K562 (cell line): ENCODE results near the gene NPTXR. TPM values are rescaled to one million over a fixed set of nuclear protein-coding genes. Genes with fewer than 3 reads are reported as not detected.
A peak's percentile ranks its signal among the peaks of the same experiment; 100 is the strongest.

Experiments used
- ATAC-seq: fragments of 200-7000 bp; cut with Tn5 transposase; 3 replicates; pipeline ENCODE4 v1.9.1; 2020; ENCODE audit warnings: moderate library complexity
- BruUV-seq: library from RNA; stranded (reverse); fragments of 400-500 nt; replicated peaks from 2 replicates; lab custom pipeline; 2021; lab: Mats Ljungman, UMichigan
- CTCF ChIA-PET: fragments of 300-600 bp; formaldehyde crosslinking; extraction: SDS; loops from one replicate; lab custom pipeline; 2021; ENCODE audit warnings: low intra/inter-chr PET ratio; lab: Yijun Ruan, JAX
- POLR2A ChIA-PET: fragments of 300-600, 350-650 bp; sonication (Branson Sonifier 250); formaldehyde crosslinking; extraction: SDS; loops from one replicate; lab custom pipeline; 2021; ENCODE audit warnings: antibody characterized with exemption, inconsistent platforms; lab: Yijun Ruan, JAX
- DNase-seq, 4 experiments: peaks; one replicate each; pipeline versions ENCODE4 v3.0.0 to v3.0.0-alpha.2; 2011 to 2018; ENCODE audit warnings: low spot score in 3 of 4, mixed read lengths in 3 of 4; ENCODE audit errors: extremely low read depth in 1 of 4
- FAIRE-seq: peaks from 2 replicates; lab custom pipeline; 2011; peaks lifted over from hg19 to GRCh38; lab: Jason Lieb, UNC
- H2AFZ ChIP-seq: 2 replicates; pipeline ENCODE4 v1.6.0; 2011; ENCODE audit warnings: low read depth, low read length, control low read depth, inconsistent platforms
- H3K27ac ChIP-seq: fragments of 200-600 bp; 3 replicates; pipeline ENCODE4 v1.8.0; 2011; ENCODE audit warnings: low read depth, mild to moderate bottlenecking, control low read depth, inconsistent platforms, low read length, moderate library complexity, mixed read lengths; ENCODE audit errors: extremely low read depth
- H3K27me3 ChIP-seq, 2 experiments: fragments of 300-600 bp in 1 of 2; 2 replicates in 1 of 2; 3 replicates in 1 of 2; pipeline versions ENCODE4 v1.6.0 to v1.8.0; 2011; ENCODE audit warnings: inconsistent platforms in 2 of 2, low read length in 2 of 2, mild to moderate bottlenecking in 1 of 2, mixed read lengths in 1 of 2, moderate library complexity in 1 of 2; ENCODE audit not compliant: control insufficient read depth in 2 of 2, insufficient read depth in 2 of 2
- H3K36me3 ChIP-seq: fragments of 300-600 bp; 3 replicates; pipeline ENCODE4 v1.8.0; 2011; ENCODE audit warnings: mild to moderate bottlenecking, low read length, inconsistent platforms; ENCODE audit not compliant: control insufficient read depth, insufficient read depth
- H3K4me1 ChIP-seq, 2 experiments: fragments of 200-600 bp in 1 of 2; replicated peaks in 1 of 2; 2 replicates in 1 of 2; 3 replicates in 1 of 2; pipeline versions ENCODE4 v1.5.1 to v1.8.0; 2011; ENCODE audit warnings: inconsistent platforms in 2 of 2, low read length in 2 of 2, mild to moderate bottlenecking in 1 of 2, mixed read lengths in 1 of 2, moderate library complexity in 1 of 2; ENCODE audit not compliant: control insufficient read depth in 2 of 2, insufficient read depth in 2 of 2
- H3K4me2 ChIP-seq: 2 replicates; pipeline ENCODE4 v1.6.1; 2011; ENCODE audit warnings: low read length, control low read depth, inconsistent platforms, mixed read lengths; ENCODE audit not compliant: insufficient read depth
- H3K4me3 ChIP-seq: fragments of 200-600 bp; sonication (generic), shearing (Covaris generic); 2 replicates; pipeline ENCODE4 v1.5.1; 2016; ENCODE audit warnings: control low read depth, inconsistent platforms
- H3K79me2 ChIP-seq: fragments of 200-600 bp; 3 replicates; pipeline ENCODE4 v1.8.0; 2011; ENCODE audit warnings: low read length, inconsistent platforms; ENCODE audit not compliant: control insufficient read depth, insufficient read depth
- H3K9ac ChIP-seq, 2 experiments: 2 replicates each; pipeline versions ENCODE4 v1.6.0 to v1.6.1; 2011; ENCODE audit warnings: low read depth in 2 of 2, low read length in 2 of 2, control low read depth in 1 of 2, inconsistent platforms in 1 of 2, mild to moderate bottlenecking in 1 of 2, mixed read lengths in 1 of 2; ENCODE audit not compliant: insufficient read depth in 1 of 2
- H3K9me1 ChIP-seq: one replicate; pipeline ENCODE4 v1.6.0; 2011; ENCODE audit warnings: inconsistent platforms, mild to moderate bottlenecking, low read length, moderate library complexity; ENCODE audit not compliant: control insufficient read depth, insufficient read depth
- H3K9me3 ChIP-seq: replicated peaks from 2 replicates; pipeline ENCODE4 v1.5.1; 2011; ENCODE audit warnings: low read depth, low read length, inconsistent platforms; ENCODE audit not compliant: control insufficient read depth, insufficient read depth
- H4K20me1 ChIP-seq: replicated peaks from 2 replicates; pipeline ENCODE4 v1.6.1; 2011; ENCODE audit warnings: low read length, inconsistent platforms, mixed read lengths; ENCODE audit not compliant: control insufficient read depth, insufficient read depth
- BRD9 ChIP-seq: fragments of 450-650 bp; IDR thresholded peaks from 2 replicates; pipeline ENCODE4 v1.6.1; 2018; ENCODE audit warnings: low read depth; ENCODE audit not compliant: partially characterized antibody
- MAFF ChIP-seq: IDR thresholded peaks from 2 replicates; pipeline ENCODE4 v1.6.1; 2012; ENCODE audit warnings: low read length, improper control_type of control experiment
- MBD1 ChIP-seq: fragments of 250-450 bp; sonication (Bioruptor Pico); IDR thresholded peaks from 2 replicates; pipeline ENCODE4 v1.8.0; 2022; ENCODE audit warnings: inconsistent platforms
- NR2C2 ChIP-seq, 2 experiments: fragments of 200-800 bp in 1 of 2; sonication (Bioruptor generic) in 1 of 2; sonication (generic) in 1 of 2; formaldehyde crosslinking in 1 of 2; IDR thresholded peaks; 2 replicates each; pipeline versions ENCODE4 v1.6.1 to v1.8.0; 2016 to 2022; ENCODE audit warnings: mild to moderate bottlenecking in 1 of 2, missing compliant biosample characterization in 1 of 2, missing genetic modification characterization in 1 of 2, missing genetic modification reagents in 1 of 2
- NRF1 ChIP-seq, 2 experiments: fragments of 450-650 bp; IDR thresholded peaks in 1 of 2; conservative IDR thresholded peaks in 1 of 2; 2 replicates each; pipeline ENCODE4 v1.6.1; 2014; ENCODE audit warnings: mild to moderate bottlenecking in 2 of 2
- PKNOX1 ChIP-seq: fragments of 450-650 bp; IDR thresholded peaks from 2 replicates; pipeline ENCODE4 v1.6.1; 2016
- POLR2AphosphoS5 ChIP-seq: IDR thresholded peaks from 2 replicates; pipeline ENCODE4 v1.6.1; 2011; ENCODE audit warnings: mild to moderate bottlenecking, low read depth, low read length, moderate library complexity; ENCODE audit not compliant: control insufficient read depth, insufficient read depth
- POU5F1 ChIP-seq: fragments of 150-350 bp; IDR thresholded peaks from 2 replicates; pipeline ENCODE4 v1.6.1; 2014; ENCODE audit warnings: borderline replicate concordance, low read length, low read depth, mild to moderate bottlenecking; ENCODE audit not compliant: partially characterized antibody
- SETDB1 ChIP-seq: IDR thresholded peaks from one replicate; pipeline ENCODE4 v1.6.1; 2012; ENCODE audit warnings: low read length, control low read depth, inconsistent platforms
- SIX5 ChIP-seq, 2 experiments: IDR thresholded peaks; 2 replicates each; pipeline ENCODE4 v1.6.1; 2011; ENCODE audit warnings: low read length in 2 of 2, borderline replicate concordance in 1 of 2, low read depth in 1 of 2, mild to moderate bottlenecking in 1 of 2, moderate library complexity in 1 of 2; ENCODE audit not compliant: insufficient read depth in 1 of 2
- ZC3H11A ChIP-seq: IDR thresholded peaks from 2 replicates; pipeline ENCODE4 v1.6.1; 2012; ENCODE audit warnings: low read depth, low read length, improper control_type of control experiment
- ZNF232 ChIP-seq: sonication (generic); formaldehyde crosslinking; IDR thresholded peaks from 2 replicates; pipeline ENCODE4 v1.8.0; 2022; ENCODE audit warnings: mild to moderate bottlenecking, missing genetic modification reagents
- ZNF282 ChIP-seq: sonication (generic); formaldehyde crosslinking; IDR thresholded peaks from 2 replicates; pipeline ENCODE4 v1.8.1; 2023; ENCODE audit warnings: missing genetic modification reagents
- ZNF512 ChIP-seq: IDR thresholded peaks from 2 replicates; pipeline ENCODE4 v1.6.1; 2016; ENCODE audit warnings: missing genetic modification characterization, missing compliant biosample characterization
- WGBS: fragments of 100-300 bp; shearing (Covaris generic); methylation state at CpG from one replicate; pipeline ENCODE4 v1.1.6; 2016; ENCODE audit warnings: low coverage, mixed read lengths; ENCODE audit not compliant: insufficient coverage; ENCODE audit errors: missing lambda C conversion rate; 5-methylcytosine and 5-hydroxymethylcytosine counted together
- in situ Hi-C: fragments of 300-500 bp; cut with MboI; formaldehyde crosslinking; loops from 4 replicates; pipeline ENCODE4 v1.15.0; 2018; ENCODE audit warnings: inconsistent platforms, mixed read lengths
- intact Hi-C: fragments of 100-400 bp; cut with micrococcal nuclease; formaldehyde crosslinking; loops from 2 replicates; pipeline ENCODE4 v1.14.2; 2022
- polyA plus RNA-seq, 8 experiments: library from polyadenylated mRNA; depleted of rRNA in 4 of 8; stranded (reverse) in 5 of 8; unstranded in 3 of 8; fragments of >200 nt; fragmentation: Nextera tagmentation in 2 of 8; fragmentation: Illumina TruSeq in 1 of 8; extraction: Ambion mirVana in 2 of 8; extraction: Trizol in 1 of 8; gene quantifications; 2 replicates each; pipeline versions ENCODE4 v1.2.1 to v1.2.3, GENCODE V29; 2011 to 2014; ENCODE audit warnings: inconsistent platforms in 1 of 8, missing spikeins in 1 of 8
- total RNA-seq, 7 experiments: library from RNA; depleted of rRNA in 6 of 7; stranded (reverse); fragments of >200 nt in 6 of 7; fragmentation: Illumina TruSeq in 2 of 7; extraction: Trizol in 2 of 7; gene quantifications; 2 replicates each; pipeline versions ENCODE4 v1.2.1 to v1.2.3, GENCODE V29; 2011 to 2021; ENCODE audit warnings: low replicate concordance in 1 of 7

The NPTXR gene
- total and polyA plus RNA-seq, 9 of the 15 experiments (the other 6 are each of a cell fraction or from before 2014, with no cell fraction given) = 0.01 to 3.1 (median 1.1) TPM

GRCh38 chr22:38872172-38872830 lies 28.5 kb upstream of the NPTXR start, which contains the start of gene CBX6:
CBX6 (minus strand) TSS chr22:38872216; CDS start chr22:38872190, 26 bp downstream.
- peak; percentile 63 for FAIRE-seq
- Histone ChIP-seq H3K36me3 (peaks cover 27% of the 10 kb centered on the region; the same call in 2 of the 3 replicates), H3K9ac (peak within 1 kb of the TSS; percentile 67 to 94), H3K9me1 (no peaks in the 10 kb centered on the region), H3K79me2 (peaks cover 29% of the 10 kb centered on the region), H3K4me1 (peaks cover 13 to 27% of the 10 kb centered on the region in 2 experiments), H3K27me3 (peaks cover 0 to 5% of the 10 kb centered on the region in 2 experiments; a peak in 2 of 5 replicates), H3K4me3 (peak within 1 kb of the TSS; percentile 62), H3K9me3 (no peaks in the 10 kb centered on the region), H4K20me1 (no peaks in the 10 kb centered on the region; the same call in 1 of the 2 replicates), H2AFZ (peak within 1 kb of the TSS; percentile 96), H3K27ac (peak within 1 kb of the TSS; percentile 68), H3K4me2 (peak within 1 kb of the TSS; percentile 85)
- in situ Hi-C loops = no loop called here
- DNase-seq = peak; percentile 92 to 95 (median 93)
- ChIA-PET CTCF (interaction anchor here (0.6 to 0.7 kb wide), 3 partner anchors 43 to 1184 kb away, joined by 3 to 4 read pairs (median 4); partner anchors contain the start of gene APOBEC3D), POLR2A (interaction anchor here (0.6 to 1.0 kb wide), 2 partner anchors 29 to 94 kb away, joined by 3 read pairs; no protein-coding TSS in a partner anchor)
- 1% methylated on average over 26 of the region's 73 CpGs for WGBS
- BruUV-seq = no TSS peak
- intact Hi-C loops = loop anchor here (5.0 to 10.0 kb wide), 3 partner anchors 52 to 140 kb away; partner anchors contain the start of gene APOBEC3C
- peak; percentile 70 for ATAC-seq
- TF ChIP-seq ZNF512 (tag) (no peak), POU5F1 (no peak), PKNOX1 (no peak), MBD1 (no peak), SIX5 (IDR thresholded peaks at IDR 0.05; ENCODE audit: borderline replicate concordance in 1 of 2, insufficient read depth in 1 of 2, low read depth in 1 of 2, low read length in 2 of 2) (no peak), MAFF (peak; percentile 37; the same call in 1 of the 2 replicates), ZNF232 (CRISPR knock-in tag) (no peak), ZNF282 (CRISPR knock-in tag) (no peak), SETDB1 (no peak), ZC3H11A (no peak), BRD9 (no peak), POLR2AphosphoS5 (0 out of 2 replicates have a peak, but pooled peaks have one; percentile 24), NR2C2 (CRISPR knock-in tag; IDR thresholded peaks at IDR 0.05) (no peak), NR2C2 (tag; IDR thresholded peaks at IDR 0.05) (no peak), NRF1 (conservative IDR thresholded peaks at IDR 0.05 in 1 of 2, IDR thresholded peaks at IDR 0.05 in 1 of 2) (peak in 1 of 2 experiments; percentile 48; a peak in 2 of 4 replicates)
